ENCODE measurements around the gene PTPRJ.
"Not testable (repeated sequence)": the region's sequence is repeated elsewhere in the genome, so short reads cannot be mapped to it uniquely, and the experiment has no call there.

PTPRJ gene

GRCh38 chr11:48019217-48019584 is 38.8 kb downstream of the PTPRJ start:
- no peak for DNase-seq

- DNase-seq = no peak
Measured at GRCh38 chr11:48019595-48019994, 39.2 kb downstream of the PTPRJ start.

- peak; percentile 80 for DNase-seq
Measured at GRCh38 chr11:48020092-48020755, 39.9 kb downstream of the PTPRJ start.

- not testable (repeated sequence) for DNase-seq
Measured at GRCh38 chr11:48021201-48021820, 41.0 kb downstream of the PTPRJ start.

- no peak for DNase-seq
Measured at GRCh38 chr11:48022445-48022844, 42.1 kb downstream of the PTPRJ start.

GRCh38 chr11:48023608-48024007 is 43.2 kb downstream of the PTPRJ start:
- DNase-seq = not testable (repeated sequence)

GRCh38 chr11:48024635-48025071 is 44.3 kb downstream of the PTPRJ start:
- no peak for DNase-seq

GRCh38 chr11:48025293-48025983 is 45.1 kb downstream of the PTPRJ start:
- no peak for DNase-seq

GRCh38 chr11:48025984-48026340 is 45.6 kb downstream of the PTPRJ start:
- DNase-seq = no peak

GRCh38 chr11:48028914-48029680 is 48.7 kb downstream of the PTPRJ start:
- DNase-seq = no peak

- no peak for DNase-seq
Measured at GRCh38 chr11:48029681-48030290, 49.4 kb downstream of the PTPRJ start.

- DNase-seq = no peak
Measured at GRCh38 chr11:48031602-48032001, 51.2 kb downstream of the PTPRJ start.

GRCh38 chr11:48032721-48033120 is 52.4 kb downstream of the PTPRJ start:
- no peak for DNase-seq

GRCh38 chr11:48033918-48034341 is 53.6 kb downstream of the PTPRJ start:
- peak; percentile 34 for DNase-seq

GRCh38 chr11:48034926-48035871 is 54.8 kb downstream of the PTPRJ start:
- DNase-seq = no peak

GRCh38 chr11:48036011-48036410 is 55.7 kb downstream of the PTPRJ start:
- no peak for DNase-seq

- DNase-seq = no peak
Measured at GRCh38 chr11:48036466-48036865, 56.1 kb downstream of the PTPRJ start.

GRCh38 chr11:48037709-48038468 is 57.5 kb downstream of the PTPRJ start:
- DNase-seq = no peak

- no peak for DNase-seq
Measured at GRCh38 chr11:48040830-48041444, 60.6 kb downstream of the PTPRJ start.

GRCh38 chr11:48041877-48042695 is 61.7 kb downstream of the PTPRJ start:
- no peak for DNase-seq

Measured in GF-D8 (cell line).